Left lung (tissue), 10 donors: ENCODE results near the gene LARGE2. TPM values are rescaled to one million over a fixed set of nuclear protein-coding genes. Genes with fewer than 3 reads are reported as not detected.

Experiments used
- ATAC-seq: fragments of 200-7000 bp; cut with Tn5 transposase; one replicate; pipeline ENCODE4 v1.9.1; 2020; ENCODE audit warnings: moderate library complexity
- DNase-seq, 4 donors: peaks; one replicate each; pipeline ENCODE4 v3.0.0-alpha.2; 2013 to 2020
- H3K27ac ChIP-seq, 2 donors: fragments of 200-600 bp; sonication (generic) in 1 of 2; one replicate each; pipeline versions ENCODE4 v1.5.0 to v1.8.0; 2020 to 2021
- H3K27me3 ChIP-seq, 2 donors: fragments of 200-600 bp; sonication (generic) in 1 of 2; one replicate each; pipeline versions ENCODE4 v1.5.0 to v1.8.0; 2020 to 2021
- H3K36me3 ChIP-seq, 2 donors: fragments of 200-600 bp; sonication (generic) in 1 of 2; one replicate each; pipeline versions ENCODE4 v1.5.0 to v1.8.0; 2020 to 2021
- H3K4me1 ChIP-seq, 2 donors: fragments of 200-600 bp; one replicate each; pipeline ENCODE4 v1.8.0; 2021
- H3K4me3 ChIP-seq, 2 donors: fragments of 200-600 bp; sonication (generic) in 1 of 2; one replicate each; pipeline versions ENCODE4 v1.5.0 to v1.8.0; 2020 to 2021; ENCODE audit warnings: mild to moderate bottlenecking in 1 of 2
- H3K9me3 ChIP-seq, 2 donors: fragments of 200-600 bp; sonication (generic) in 1 of 2; one replicate each; pipeline versions ENCODE4 v1.5.0 to v1.8.0; 2020 to 2021
- CTCF ChIP-seq, 2 donors: fragments of 200-600 bp; sonication (generic) in 1 of 2; IDR thresholded peaks; one replicate each; pipeline versions ENCODE4 v1.5.0 to v1.8.0; 2021; ENCODE audit warnings: antibody characterized with exemption in 2 of 2
- intact Hi-C, 2 donors: fragments of 100-400 bp; cut with DNase I; formaldehyde crosslinking; loops; one replicate each; pipeline versions ENCODE4 v1.11.2 to v1.14.2; 2022
- polyA plus RNA-seq, 6 donors: library from polyadenylated mRNA; unstranded; fragments of 120-200 nt; gene quantifications; one replicate each; pipeline ENCODE4 v1.2.1, GENCODE V29; 2013; ENCODE audit not compliant: insufficient read length in 6 of 6
- total RNA-seq, 2 donors: library from RNA; stranded (reverse); fragmentation: NEBNext Ultra II Directional; extraction: Animal tissue kit (Norgen Biotek cat#: 25700); gene quantifications; one replicate each; pipeline ENCODE4 v1.2.1, GENCODE V29; 2021
- donor health status: DM: no; HTN: yes; CAD: no.
- donor health status: DM: no; HTN: no; CAD: no.

Gene LARGE2
- total and polyA plus RNA-seq, 8 donors: 7.5 to 17.2 (median 13.5) TPM

- TF ChIP-seq CTCF (IDR thresholded peaks at IDR 0.05): no peak
- Histone ChIP-seq H3K9me3 (no peaks in the 10 kb centered on the region), H3K27ac (no peak overlapping the region), H3K36me3 (peaks cover 4 to 58% of the 10 kb centered on the region in 2 donors), H3K4me3 (no peak overlapping the region), H3K4me1 (no peaks in the 10 kb centered on the region), H3K27me3 (no peaks in the 10 kb centered on the region)
- intact Hi-C loops: no loop called here
- no peak for DNase-seq
- ATAC-seq: no peak
Observed at GRCh38 chr11:45973601-45974000, 51.1 kb downstream of the LARGE2 start.

- Histone ChIP-seq H3K4me1 (no peaks in the 10 kb centered on the region), H3K27me3 (no peaks in the 10 kb centered on the region), H3K36me3 (peaks cover under 1 to 58% of the 10 kb centered on the region in 2 donors), H3K27ac (no peak overlapping the region), H3K4me3 (no peak overlapping the region), H3K9me3 (no peaks in the 10 kb centered on the region)
- TF ChIP-seq CTCF (IDR thresholded peaks at IDR 0.05): no peak
- DNase-seq (no peak), ATAC-seq (no peak)
- intact Hi-C loops: no loop called here
Observed at GRCh38 chr11:45974806-45975205, 52.4 kb downstream of the LARGE2 start.

Other genes with a start within 250 kb of the LARGE2 start
- 10 to 100 TPM; 25.5 to 30.7 TPM for gene SLC35C1, start 117.5 kb upstream of the LARGE2 start, total RNA-seq
- 1 to 10 TPM; 6.6 to 8.4 (median 7.4) TPM for gene SLC35C1, start 117.5 kb upstream of the LARGE2 start, polyA plus RNA-seq
- gene CRY2, start 75.2 kb upstream of the LARGE2 start, total RNA-seq: 10 to 100 TPM; 32.7 to 42.3 TPM
- 10 to 100 TPM; 26.6 to 32.7 (median 30.4) TPM for gene CRY2, start 75.2 kb upstream of the LARGE2 start, polyA plus RNA-seq
- 1 to 10 TPM; 6.9 to 8.7 TPM for gene MAPK8IP1, start 37.0 kb upstream of the LARGE2 start, total RNA-seq
- gene MAPK8IP1, start 37.0 kb upstream of the LARGE2 start, polyA plus RNA-seq: 10 to 100 TPM in 1 of 6 donors, 1 to 10 TPM in 5; 4.3 to 10.4 (median 6.4) TPM
- gene FREY1, start 15.4 kb upstream of the LARGE2 start, total RNA-seq: under 1 TPM; 0.35 to 0.89 TPM
- under 1 TPM in 4 of 6 donors, not detected in 2; 0.21 to 0.52 (median 0.38) TPM for gene FREY1, start 15.4 kb upstream of the LARGE2 start, polyA plus RNA-seq
- 10 to 100 TPM; 19.6 to 23.4 TPM for gene PEX16, start 4.8 kb upstream of the LARGE2 start, total RNA-seq
- gene PEX16, start 4.8 kb upstream of the LARGE2 start, polyA plus RNA-seq: 10 to 100 TPM in 5 of 6 donors, 1 to 10 TPM in 1; 10.0 to 17.4 (median 13.0) TPM
- 10 to 100 TPM; 36.2 to 51.4 TPM for gene PHF21A, start 198.8 kb downstream of the LARGE2 start, total RNA-seq
- gene PHF21A, start 198.8 kb downstream of the LARGE2 start, polyA plus RNA-seq: 10 to 100 TPM; 66.2 to 77.3 (median 71.0) TPM